HFFc6 (cell line): Measurements from ENCODE around the gene ABITRAM. TPM values are rescaled to one million over a fixed set of nuclear protein-coding genes. Genes with fewer than 3 reads are reported as not detected.

Source experiments
- DNase-seq: peaks from one replicate; pipeline ENCODE4 v3.0.0-alpha.2; 2018
- H3K27ac Mint-ChIP-seq: 2 replicates; pipeline ENCODE4 v1.8.0; 2020; ENCODE audit warnings: mild to moderate bottlenecking, mixed read lengths
- H3K27me3 Mint-ChIP-seq: 2 replicates; pipeline ENCODE4 v1.8.0; 2021; ENCODE audit warnings: mild to moderate bottlenecking, moderate library complexity, mixed read lengths; ENCODE audit not compliant: insufficient read depth
- H3K36me3 Mint-ChIP-seq: 2 replicates; pipeline ENCODE4 v1.8.0; 2021; ENCODE audit warnings: low read depth, mixed read lengths
- H3K4me1 Mint-ChIP-seq: 2 replicates; pipeline ENCODE4 v1.8.0; 2020; ENCODE audit warnings: low read depth, mixed read lengths
- H3K4me3 Mint-ChIP-seq: 2 replicates; pipeline ENCODE4 v1.8.0; 2020; ENCODE audit warnings: mild to moderate bottlenecking, moderate library complexity, mixed read lengths
- H3K9me3 Mint-ChIP-seq: 2 replicates; pipeline ENCODE4 v1.8.0; 2020; ENCODE audit warnings: mild to moderate bottlenecking, mixed read lengths
- CTCF ChIP-seq: fragments of 200-600 bp; sonication (generic); IDR thresholded peaks from 2 replicates; pipeline ENCODE4 v1.5.0; 2021; ENCODE audit warnings: antibody characterized with exemption, mild to moderate bottlenecking
- total RNA-seq, 6 experiments: library from RNA; stranded (reverse); fragmentation: NEBNext Ultra II Directional; extraction: Animal tissue kit (Norgen Biotek cat#: 25700); gene quantifications; 2 replicates in 1 of 6; 3 replicates in 5 of 6; pipeline ENCODE4 v1.2.3, GENCODE V29; 2021

ABITRAM gene
- total RNA-seq, 6 experiments from 2014 or later, result 12.5 to 14.0 (median 13.1) TPM

GRCh38 chr9:108978205-108978604 lies 44.0 kb downstream of the ABITRAM start:
- H3K4me3 Mint-ChIP-seq, result no peak overlapping the region
- H3K9me3 Mint-ChIP-seq, result no peaks in the 10 kb centered on the region
- peaks cover 31% of the 10 kb centered on the region for H3K36me3 Mint-ChIP-seq
- no peak for TF ChIP-seq CTCF
- no peak overlapping the region for H3K27ac Mint-ChIP-seq
- H3K27me3 Mint-ChIP-seq, result no peaks in the 10 kb centered on the region
- no peaks in the 10 kb centered on the region for H3K4me1 Mint-ChIP-seq
- no peak for DNase-seq

DNA sequence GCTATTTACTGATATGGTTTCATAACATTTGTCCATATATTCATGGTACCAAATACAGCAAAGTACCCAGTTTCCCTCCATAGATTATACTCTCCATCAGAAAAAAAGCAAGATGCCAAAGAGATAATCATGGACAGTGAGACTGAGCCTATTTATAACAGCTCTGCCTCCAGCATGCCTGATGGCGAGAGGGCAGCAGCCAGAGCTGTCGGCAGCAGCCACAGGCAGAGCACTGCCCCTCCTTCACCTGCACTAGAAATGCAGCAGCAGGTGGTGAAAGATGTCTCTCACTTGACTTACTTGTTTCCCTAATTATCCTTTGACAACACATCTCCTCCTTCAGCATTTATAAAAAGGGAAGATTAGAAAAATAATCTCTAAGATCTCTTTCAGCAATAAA lies 46.7 kb downstream of the ABITRAM start:
- H3K4me1 Mint-ChIP-seq, result no peaks in the 10 kb centered on the region
- no peak overlapping the region for H3K4me3 Mint-ChIP-seq
- DNase-seq, result no peak
- no peaks in the 10 kb centered on the region for H3K9me3 Mint-ChIP-seq
- no peak for TF ChIP-seq CTCF
- peaks cover 31% of the 10 kb centered on the region for H3K36me3 Mint-ChIP-seq
- H3K27me3 Mint-ChIP-seq, result no peaks in the 10 kb centered on the region
- no peak overlapping the region for H3K27ac Mint-ChIP-seq

DNA sequence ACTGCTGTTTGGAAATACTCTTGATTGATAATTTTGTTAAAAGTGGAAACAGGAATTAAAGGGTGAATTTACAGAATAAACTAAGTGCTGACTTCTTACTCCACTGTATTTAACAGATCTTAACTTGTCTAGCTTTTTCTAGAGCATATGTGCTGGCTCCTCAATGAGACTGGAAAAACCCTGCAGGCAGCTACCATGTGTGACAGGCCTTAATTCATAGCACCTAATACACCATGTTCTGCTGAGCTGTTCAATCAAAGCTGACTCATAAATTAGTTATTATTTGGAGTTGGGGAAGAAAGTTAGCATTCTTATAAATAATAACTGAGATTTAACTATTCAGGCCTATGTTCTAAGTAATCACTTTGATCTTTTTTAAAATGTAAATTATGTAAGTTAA lies 49.7 kb downstream of the ABITRAM start:
- Mint-ChIP-seq H3K4me3 (no peak overlapping the region), H3K36me3 (peaks cover 30% of the 10 kb centered on the region), H3K4me1 (no peaks in the 10 kb centered on the region), H3K9me3 (peaks cover 9% of the 10 kb centered on the region; the same call in 1 of the 2 replicates), H3K27me3 (no peaks in the 10 kb centered on the region), H3K27ac (no peak overlapping the region)
- DNase-seq, result no peak
- no peak for TF ChIP-seq CTCF

Other genes starting within 250 kb of the ABITRAM start
- not detected for gene ACTL7B, start 78.4 kb upstream of the ABITRAM start, total RNA-seq
- not detected for gene ACTL7A, start 72.1 kb upstream of the ABITRAM start, total RNA-seq
- gene ELP1, start 276 bp upstream of the ABITRAM start, total RNA-seq, result 10 to 100 TPM; 24.8 to 37.2 (median 35.2) TPM
- gene CTNNAL1, start 79.1 kb downstream of the ABITRAM start, total RNA-seq, result 100 to 1,000 TPM in 5 of 6 experiments, 10 to 100 TPM in 1; 95.3 to 112 (median 107) TPM
- gene TMEM245, start 185.5 kb downstream of the ABITRAM start, total RNA-seq, result 10 to 100 TPM; 52.1 to 61.8 (median 57.4) TPM
- gene FRRS1L, start 232.8 kb downstream of the ABITRAM start, total RNA-seq, result not detected